Testis (tissue), 3 donors: ENCODE measurements around the gene COX8A. TPM values are rescaled to one million over a fixed set of nuclear protein-coding genes. Genes with fewer than 3 reads are reported as not detected.

Experiments
- DNase-seq: peaks from one replicate; pipeline ENCODE4 v3.0.0-alpha.2; 2019
- H3K27ac ChIP-seq, 2 donors: fragments of 200-600 bp; sonication (generic); one replicate each; pipeline ENCODE4 v1.5.1; 2019
- H3K27me3 ChIP-seq: fragments of 200-600 bp; sonication (generic); one replicate; pipeline ENCODE4 v1.5.1; 2019
- H3K36me3 ChIP-seq: fragments of 200-600 bp; sonication (generic); one replicate; pipeline ENCODE4 v1.5.1; 2017; ENCODE audit warnings: low read depth; ENCODE audit errors: missing control alignments
- H3K4me1 ChIP-seq: fragments of 200-600 bp; sonication (generic); one replicate; pipeline ENCODE4 v1.5.1; 2019
- H3K4me3 ChIP-seq, 2 donors: fragments of 200-600 bp; sonication (generic); one replicate each; pipeline ENCODE4 v1.5.1; 2017 to 2019
- H3K9me3 ChIP-seq: fragments of 200-600 bp; sonication (generic); one replicate; pipeline ENCODE4 v1.5.1; 2017
- CTCF ChIP-seq, 3 experiments: fragments of 450-650 bp in 2 of 3; fragments of 200-600 bp in 1 of 3; sonication (generic) in 1 of 3; IDR thresholded peaks; one replicate each; pipeline ENCODE4 v1.5.1; 2016 to 2019; ENCODE audit warnings: antibody characterized with exemption in 3 of 3, mild to moderate bottlenecking in 2 of 3, moderate library complexity in 1 of 3
- POLR2A ChIP-seq: fragments of 450-650 bp; IDR thresholded peaks from one replicate; pipeline ENCODE4 v1.6.1; 2017; ENCODE audit warnings: antibody characterized with exemption, mild to moderate bottlenecking, moderate library complexity
- whole genome bisulfite sequencing, 2 donors: methylation state at CpG; one replicate each; pipeline ENCODE4 v1.1.5; 2018; 5-methylcytosine and 5-hydroxymethylcytosine counted together
- intact Hi-C: fragments of 100-400 bp; cut with DNase I; formaldehyde crosslinking; loops from one replicate; pipeline ENCODE4 v1.15.1; 2023; ENCODE audit warnings: low total_unique reads
- polyA plus RNA-seq: library from polyadenylated mRNA; stranded (reverse); fragments of 350-450 nt; fragmentation: Illumina TruSeq; extraction: RNeasy Lipid Tissue Mini Kit (QIAGEN cat#74804); gene quantifications from one replicate; pipeline ENCODE4 v1.2.3, GENCODE V29; 2014; ENCODE audit warnings: low read depth, low replicate concordance; ENCODE audit not compliant: insufficient read depth
- total RNA-seq, 2 donors: library from RNA; depleted of rRNA; stranded (reverse); fragments of >200 nt; gene quantifications; one replicate each; pipeline ENCODE4 v1.2.3, GENCODE V29; 2016

Gene COX8A
- total and polyA plus RNA-seq, 3 donors from 2014 or later: 212 to 536 (median 438) TPM

- peak; percentile 82 to 96 (median 89) for TF ChIP-seq CTCF (IDR thresholded peaks at IDR 0.05)
- TF ChIP-seq POLR2A: no peak
- Histone ChIP-seq H3K27ac (no peak overlapping the region), H3K4me3 (peak overlapping the region; percentile 15 to 26), H3K36me3 (no peaks in the 10 kb centered on the region), H3K9me3 (no peaks in the 10 kb centered on the region), H3K4me1 (peaks cover 19% of the 10 kb centered on the region), H3K27me3 (no peaks in the 10 kb centered on the region)
- 14 to 50% methylated on average over 2 to 57 of the region's 67 CpGs for WGBS, 2 donors
- intact Hi-C loops: no loop called here
- DNase-seq: peak; percentile 59
Observed at GRCh38 chr11:64000026-64000739, 25.8 kb downstream of the COX8A start.

- Histone ChIP-seq H3K4me3 (peak overlapping the region; percentile 15 to 26), H3K36me3 (no peaks in the 10 kb centered on the region), H3K4me1 (peaks cover 19% of the 10 kb centered on the region), H3K27me3 (no peaks in the 10 kb centered on the region), H3K9me3 (no peaks in the 10 kb centered on the region), H3K27ac (no peak overlapping the region)
- WGBS, 2 donors: 28 to 43% methylated on average over 17 to 54 of the region's 60 CpGs
- TF ChIP-seq CTCF (IDR thresholded peaks at IDR 0.05) (peak in 1 of 3 experiments; percentile 4), POLR2A (no peak)
- no peak for DNase-seq
- intact Hi-C loops: no loop called here
Observed at GRCh38 chr11:64000740-64001483, 26.5 kb downstream of the COX8A start.

DNA sequence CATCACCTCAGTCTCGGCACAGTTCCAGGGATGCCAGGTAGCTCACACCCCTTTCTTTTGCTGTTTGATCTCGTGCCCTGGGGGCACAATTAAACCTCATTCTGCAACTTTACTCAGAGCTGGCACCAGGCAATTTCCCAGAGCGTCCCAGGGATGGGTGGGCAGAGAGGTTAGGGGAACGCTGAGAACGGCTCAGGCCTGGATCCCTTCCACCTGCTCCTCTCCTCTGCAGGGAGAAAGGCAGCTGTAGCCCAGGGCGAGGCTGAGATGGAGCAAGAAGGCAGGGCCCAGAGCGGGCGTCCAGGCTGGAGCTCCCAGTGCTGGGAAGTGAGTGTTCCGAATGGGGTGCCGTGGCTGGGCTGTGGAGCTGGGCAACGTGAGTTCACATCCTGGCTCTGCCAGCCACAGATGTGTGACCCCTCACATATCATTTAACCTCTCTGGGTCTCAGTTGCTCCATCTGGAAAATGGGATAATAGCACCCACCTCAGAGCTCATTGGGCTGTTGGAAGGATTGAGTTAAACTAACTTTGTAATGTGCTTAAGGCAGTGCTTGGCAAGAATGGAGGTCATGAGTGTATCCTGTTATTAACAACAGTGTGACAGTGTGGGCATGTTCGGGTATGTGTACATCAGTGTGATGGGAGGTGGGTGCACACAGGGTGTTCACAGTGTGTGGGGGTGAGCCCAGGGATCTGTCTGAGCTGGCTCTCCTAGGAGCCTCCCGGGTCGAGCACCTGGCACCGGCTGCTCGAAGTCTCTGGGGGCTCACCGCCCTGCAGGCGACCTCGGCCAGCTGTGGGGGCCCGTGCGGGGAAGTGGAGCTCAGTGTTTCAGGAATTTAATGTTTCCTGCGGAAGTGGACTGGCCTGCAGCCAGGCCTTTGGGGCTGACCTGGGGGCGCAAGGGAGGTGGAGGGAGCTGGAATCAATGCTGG lies 27.3 kb downstream of the COX8A start:
- Histone ChIP-seq H3K36me3 (no peaks in the 10 kb centered on the region), H3K4me1 (peaks cover 19% of the 10 kb centered on the region), H3K4me3 (no peak overlapping the region), H3K27ac (no peak overlapping the region), H3K27me3 (no peaks in the 10 kb centered on the region), H3K9me3 (no peaks in the 10 kb centered on the region)
- WGBS, 2 donors: 38 to 47% methylated on average over 4 to 23 of the region's 23 CpGs
- no peak for TF ChIP-seq CTCF (IDR thresholded peaks at IDR 0.05)
- no peak for TF ChIP-seq POLR2A
- intact Hi-C loops: no loop called here
- no peak for DNase-seq

GRCh38 chr11:64003807-64004589 lies 29.6 kb downstream of the COX8A start:
- intact Hi-C loops: no loop called here
- no peaks in the 10 kb centered on the region for H3K9me3 ChIP-seq
- H3K4me1 ChIP-seq: peaks cover 34% of the 10 kb centered on the region
- TF ChIP-seq POLR2A (no peak), CTCF (IDR thresholded peaks at IDR 0.05) (no peak)
- no peak overlapping the region for H3K27ac ChIP-seq
- 76 to 82% methylated on average over 19 to 23 of the region's 23 CpGs for WGBS, 2 donors
- H3K36me3 ChIP-seq: no peaks in the 10 kb centered on the region
- no peak for DNase-seq
- H3K4me3 ChIP-seq: no peak overlapping the region
- no peaks in the 10 kb centered on the region for H3K27me3 ChIP-seq
